Bronchial epithelial cell (primary cell): ENCODE measurements around the gene SDS. TPM values are rescaled to one million over a fixed set of nuclear protein-coding genes. Genes with fewer than 3 reads are reported as not detected.

ENCODE experiments used
- DNase-seq: peaks from one replicate; pipeline ENCODE4 v3.0.0-alpha.2; 2010; ENCODE audit warnings: low read depth
- FAIRE-seq: peaks from 2 replicates; lab custom pipeline; 2011; peaks lifted over from hg19 to GRCh38; lab: Jason Lieb, UNC
- H3K27me3 ChIP-seq: 2 replicates; pipeline ENCODE4 v1.5.1; 2011; ENCODE audit warnings: low read length; ENCODE audit not compliant: control insufficient read depth, insufficient read depth
- H3K36me3 ChIP-seq: 2 replicates; pipeline ENCODE4 v1.5.1; 2011; ENCODE audit warnings: low read length; ENCODE audit not compliant: control insufficient read depth, insufficient read depth
- H3K4me3 ChIP-seq: 2 replicates; pipeline ENCODE4 v1.5.1; 2011; ENCODE audit warnings: mild to moderate bottlenecking, low read depth, low read length, control low read depth
- total RNA-seq: library from RNA; depleted of rRNA; stranded (reverse); fragments of >200 nt; gene quantifications from 2 replicates; pipeline ENCODE4 v1.2.1, GENCODE V29; 2014
- TF ChIP-seq, protein P1 (sequence below): IDR thresholded peaks from 2 replicates; pipeline ENCODE4 v1.5.1; 2011; ENCODE audit warnings: mild to moderate bottlenecking, moderate library complexity, low read length, control low read depth, inconsistent platforms; ENCODE audit not compliant: insufficient read depth, severe bottlenecking

SDS gene
- total RNA-seq, 1 donor from 2014 or later, result not detected

- H3K27me3 ChIP-seq, result no peaks in the 10 kb centered on the region
- FAIRE-seq (no peak), DNase-seq (no peak)
- no peaks in the 10 kb centered on the region for H3K36me3 ChIP-seq
- TF ChIP-seq, protein P1, sequence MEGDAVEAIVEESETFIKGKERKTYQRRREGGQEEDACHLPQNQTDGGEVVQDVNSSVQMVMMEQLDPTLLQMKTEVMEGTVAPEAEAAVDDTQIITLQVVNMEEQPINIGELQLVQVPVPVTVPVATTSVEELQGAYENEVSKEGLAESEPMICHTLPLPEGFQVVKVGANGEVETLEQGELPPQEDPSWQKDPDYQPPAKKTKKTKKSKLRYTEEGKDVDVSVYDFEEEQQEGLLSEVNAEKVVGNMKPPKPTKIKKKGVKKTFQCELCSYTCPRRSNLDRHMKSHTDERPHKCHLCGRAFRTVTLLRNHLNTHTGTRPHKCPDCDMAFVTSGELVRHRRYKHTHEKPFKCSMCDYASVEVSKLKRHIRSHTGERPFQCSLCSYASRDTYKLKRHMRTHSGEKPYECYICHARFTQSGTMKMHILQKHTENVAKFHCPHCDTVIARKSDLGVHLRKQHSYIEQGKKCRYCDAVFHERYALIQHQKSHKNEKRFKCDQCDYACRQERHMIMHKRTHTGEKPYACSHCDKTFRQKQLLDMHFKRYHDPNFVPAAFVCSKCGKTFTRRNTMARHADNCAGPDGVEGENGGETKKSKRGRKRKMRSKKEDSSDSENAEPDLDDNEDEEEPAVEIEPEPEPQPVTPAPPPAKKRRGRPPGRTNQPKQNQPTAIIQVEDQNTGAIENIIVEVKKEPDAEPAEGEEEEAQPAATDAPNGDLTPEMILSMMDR, result no peak
- no peak overlapping the region for H3K4me3 ChIP-seq
Measured at GRCh38 chr12:113396200-113396599, 7.5 kb downstream of the SDS start.

- Histone ChIP-seq H3K36me3 (no peaks in the 10 kb centered on the region), H3K4me3 (no peak overlapping the region), H3K27me3 (no peaks in the 10 kb centered on the region)
- TF ChIP-seq, protein P1, result no peak
- DNase-seq (no peak), FAIRE-seq (peak; percentile 64)
Measured at GRCh38 chr12:113395119-113395518, 8.6 kb downstream of the SDS start.

- TF ChIP-seq, protein P1, result no peak
- Histone ChIP-seq H3K36me3 (peaks cover 3% of the 10 kb centered on the region), H3K27me3 (no peaks in the 10 kb centered on the region), H3K4me3 (no peak overlapping the region)
- DNase-seq (no peak), FAIRE-seq (no peak)
Measured at GRCh38 chr12:113393749-113394148, 9.9 kb downstream of the SDS start.

DNA sequence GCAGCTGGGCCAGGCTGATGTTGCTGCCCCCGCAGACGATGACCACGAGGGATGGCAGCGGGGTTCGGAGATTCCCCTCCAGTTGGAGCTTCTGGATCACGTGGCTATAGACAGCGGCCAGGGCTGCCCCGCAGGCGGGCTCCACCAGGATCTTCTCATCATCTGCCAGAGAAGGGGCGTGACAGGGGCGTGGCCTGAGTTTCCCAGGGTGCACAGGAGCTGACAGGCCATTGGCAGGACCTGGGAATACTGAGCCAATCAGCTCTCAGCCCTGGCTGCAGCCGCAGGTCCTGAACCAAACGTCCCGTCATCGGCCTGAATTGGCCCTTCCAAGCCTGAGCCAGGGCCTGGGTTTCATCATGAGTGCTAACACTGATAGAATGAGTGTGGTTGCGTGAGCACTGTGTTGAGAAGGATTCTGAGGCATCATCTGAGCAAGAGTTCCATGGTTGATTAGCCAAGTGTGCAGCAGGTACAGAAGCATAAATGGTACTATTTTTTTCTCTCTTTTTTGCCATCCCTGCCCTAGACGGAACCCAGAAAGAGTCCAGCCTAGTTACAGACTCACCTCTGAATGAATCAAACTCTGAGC is 10.6 kb downstream of the SDS start:
- no peak for FAIRE-seq
- Histone ChIP-seq H3K36me3 (peaks cover 4% of the 10 kb centered on the region), H3K27me3 (no peaks in the 10 kb centered on the region), H3K4me3 (no peak overlapping the region)
- TF ChIP-seq, protein P1, result no peak
- no peak for DNase-seq

GRCh38 chr12:113392520-113392919 is 11.2 kb downstream of the SDS start:
- Histone ChIP-seq H3K36me3 (peaks cover 4% of the 10 kb centered on the region), H3K27me3 (no peaks in the 10 kb centered on the region), H3K4me3 (no peak overlapping the region)
- TF ChIP-seq, protein P1, result no peak
- no peak for DNase-seq
- FAIRE-seq, result no peak
